Transverse colon (tissue), 4 donors: Measurements from ENCODE around the gene PAPOLG. TPM values are rescaled to one million over a fixed set of nuclear protein-coding genes. Genes with fewer than 3 reads are reported as not detected.

Experiments used
- DNase-seq: peaks from one replicate; pipeline ENCODE4 v3.0.0-alpha.2; 2019
- H3K27ac ChIP-seq, 4 donors: fragments of 200-600 bp; sonication (generic); 2 replicates each; pipeline ENCODE4 v1.5.1; 2016 to 2018; ENCODE audit warnings: inconsistent platforms in 4 of 4
- H3K27me3 ChIP-seq: fragments of 200-600 bp; sonication (generic); 2 replicates; pipeline ENCODE4 v1.5.1; 2017; ENCODE audit warnings: inconsistent platforms
- H3K36me3 ChIP-seq, 4 donors: fragments of 200-600 bp; sonication (generic); 2 replicates each; pipeline ENCODE4 v1.5.1; 2017 to 2019; ENCODE audit warnings: inconsistent platforms in 4 of 4
- H3K4me1 ChIP-seq, 4 donors: fragments of 200-600 bp; sonication (generic); 2 replicates each; pipeline ENCODE4 v1.5.1; 2017 to 2020; ENCODE audit warnings: inconsistent platforms in 4 of 4
- H3K4me3 ChIP-seq, 4 donors: fragments of 200-600 bp; sonication (generic); 1 replicate in 1 of 4; 2 replicates in 3 of 4; pipeline versions ENCODE4 v1.5.1 to v1.6.1; 2017 to 2019; ENCODE audit warnings: inconsistent platforms in 4 of 4
- H3K9me3 ChIP-seq, 2 donors: fragments of 200-600 bp; sonication (generic); 2 replicates each; pipeline ENCODE4 v1.5.1; 2017 to 2019; ENCODE audit warnings: inconsistent platforms in 2 of 2
- EP300 ChIP-seq: sonication (generic); formaldehyde crosslinking; IDR thresholded peaks from one replicate; pipeline ENCODE4 v1.6.1; 2017; ENCODE audit warnings: antibody characterized with exemption, low read depth
- POLR2A ChIP-seq: fragments of 450-650 bp; IDR thresholded peaks from one replicate; pipeline ENCODE4 v1.6.1; 2016; ENCODE audit warnings: antibody characterized with exemption, mild to moderate bottlenecking, moderate library complexity
- POLR2AphosphoS5 ChIP-seq, 3 donors: sonication (generic); formaldehyde crosslinking; IDR thresholded peaks; one replicate each; pipeline ENCODE4 v1.6.1; 2016; ENCODE audit warnings: antibody characterized with exemption in 3 of 3
- WGBS, 2 donors: methylation state at CpG; one replicate each; pipeline ENCODE4 v1.1.5; 2018; ENCODE audit warnings: low coverage in 1 of 2; 5-methylcytosine and 5-hydroxymethylcytosine counted together
- in situ Hi-C, 4 donors: fragments of 200-750 bp; cut with MboI; loops; one replicate each; pipeline versions ENCODE4 v1.15.0 to v1.15.1; 2017; ENCODE audit warnings: low sequenced_read_pairs in 3 of 4, low pct_ligation_motif_present in 1 of 4, low pct_unique_long_range_greater_than_20kb in 1 of 4
- intact Hi-C: fragments of 100-400 bp; cut with DNase I; formaldehyde crosslinking; loops from one replicate; pipeline ENCODE4 v1.15.1; 2023; ENCODE audit warnings: low total_unique reads
- total RNA-seq, 4 donors: library from RNA; depleted of rRNA; stranded (reverse); fragments of >200 nt; gene quantifications; one replicate each; pipeline ENCODE4 v1.1.0, GENCODE V29; 2016
- TF ChIP-seq, protein P1 (sequence below), 5 experiments: fragments of 200-600 bp in 3 of 5; fragments of 450-650 bp in 2 of 5; sonication (generic) in 3 of 5; IDR thresholded peaks; 1 replicate in 2 of 5; 2 replicates in 3 of 5; pipeline ENCODE4 v1.5.1; 2016 to 2017; ENCODE audit warnings: antibody characterized with exemption in 5 of 5, inconsistent platforms in 3 of 5, mild to moderate bottlenecking in 2 of 5, moderate library complexity in 1 of 5

Gene PAPOLG
- total RNA-seq, 4 donors from 2014 or later: 6.0 to 16.5 (median 12.2) TPM

- TF ChIP-seq POLR2AphosphoS5 (IDR thresholded peaks at IDR 0.05): no peak
- no peak for TF ChIP-seq POLR2A
- TF ChIP-seq EP300: no peak
- TF ChIP-seq, protein P1, sequence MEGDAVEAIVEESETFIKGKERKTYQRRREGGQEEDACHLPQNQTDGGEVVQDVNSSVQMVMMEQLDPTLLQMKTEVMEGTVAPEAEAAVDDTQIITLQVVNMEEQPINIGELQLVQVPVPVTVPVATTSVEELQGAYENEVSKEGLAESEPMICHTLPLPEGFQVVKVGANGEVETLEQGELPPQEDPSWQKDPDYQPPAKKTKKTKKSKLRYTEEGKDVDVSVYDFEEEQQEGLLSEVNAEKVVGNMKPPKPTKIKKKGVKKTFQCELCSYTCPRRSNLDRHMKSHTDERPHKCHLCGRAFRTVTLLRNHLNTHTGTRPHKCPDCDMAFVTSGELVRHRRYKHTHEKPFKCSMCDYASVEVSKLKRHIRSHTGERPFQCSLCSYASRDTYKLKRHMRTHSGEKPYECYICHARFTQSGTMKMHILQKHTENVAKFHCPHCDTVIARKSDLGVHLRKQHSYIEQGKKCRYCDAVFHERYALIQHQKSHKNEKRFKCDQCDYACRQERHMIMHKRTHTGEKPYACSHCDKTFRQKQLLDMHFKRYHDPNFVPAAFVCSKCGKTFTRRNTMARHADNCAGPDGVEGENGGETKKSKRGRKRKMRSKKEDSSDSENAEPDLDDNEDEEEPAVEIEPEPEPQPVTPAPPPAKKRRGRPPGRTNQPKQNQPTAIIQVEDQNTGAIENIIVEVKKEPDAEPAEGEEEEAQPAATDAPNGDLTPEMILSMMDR (IDR thresholded peaks at IDR 0.05): no peak
- no peak for DNase-seq
- no peaks in the 10 kb centered on the region for H3K27me3 ChIP-seq
- H3K4me3 ChIP-seq: no peak overlapping the region
- H3K4me1 ChIP-seq: no peaks in the 10 kb centered on the region
- in situ Hi-C loops (loop anchor here in 2 of 4 donors (10.0 kb wide), 1 partner anchor 198 kb away; no protein-coding TSS in a partner anchor), intact Hi-C loops (no loop called here)
- peak overlapping the region in 2 of 4 donors; percentile 29 to 59 for H3K27ac ChIP-seq
- no peaks in the 10 kb centered on the region for H3K9me3 ChIP-seq
- peaks cover 0 to 57% (median 15%) of the 10 kb centered on the region in 4 donors for H3K36me3 ChIP-seq
- 74 to 81% methylated on average over 5 to 6 of the region's 6 CpGs for WGBS, 2 donors
Observed at GRCh38 chr2:60796573-60797509, 40.8 kb downstream of the PAPOLG start.

DNA sequence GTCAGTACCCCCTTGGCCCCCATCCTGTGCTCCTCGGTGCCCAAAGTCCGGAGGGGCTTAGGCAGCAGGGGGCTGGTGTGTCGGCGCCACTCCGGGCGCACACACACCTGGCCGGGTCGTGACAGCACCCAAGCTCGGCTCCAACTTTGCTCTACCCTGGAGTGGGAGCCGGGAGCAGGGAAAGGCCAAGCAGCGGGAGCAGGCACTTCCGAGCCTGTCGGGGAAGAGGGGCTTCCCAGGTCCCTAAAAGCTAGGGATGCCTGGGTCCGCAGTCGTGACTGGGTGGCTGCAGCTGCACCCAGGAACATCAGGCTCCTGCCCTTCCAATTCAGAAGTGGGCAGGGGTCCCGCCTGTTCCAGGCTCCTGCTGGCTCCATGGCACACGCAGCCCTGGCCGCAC lies 48.4 kb downstream of the PAPOLG start:
- no peaks in the 10 kb centered on the region for H3K27me3 ChIP-seq
- 96% methylated on average over 17 of the region's 18 CpGs; no CpG with 5 or more reads in 1 of the 2 donors for WGBS, 2 donors
- TF ChIP-seq EP300: no peak
- TF ChIP-seq, protein P1 (IDR thresholded peaks at IDR 0.05): no peak
- TF ChIP-seq POLR2AphosphoS5 (IDR thresholded peaks at IDR 0.05): no peak
- TF ChIP-seq POLR2A: no peak
- H3K27ac ChIP-seq: no peak overlapping the region
- peaks cover 0 to 5% (median 2%) of the 10 kb centered on the region in 4 donors for H3K36me3 ChIP-seq
- no peak for DNase-seq
- H3K9me3 ChIP-seq: no peaks in the 10 kb centered on the region
- H3K4me3 ChIP-seq: no peak overlapping the region
- intact Hi-C loops: no loop called here
- in situ Hi-C loops: loop anchor here in 2 of 4 donors (10.0 kb wide), 1 partner anchor 190 kb away; no protein-coding TSS in a partner anchor
- H3K4me1 ChIP-seq: no peaks in the 10 kb centered on the region

GRCh38 chr2:60806595-60806987 lies 50.5 kb downstream of the PAPOLG start:
- Histone ChIP-seq H3K36me3 (no peaks in the 10 kb centered on the region), H3K4me1 (no peaks in the 10 kb centered on the region), H3K4me3 (no peak overlapping the region), H3K9me3 (no peaks in the 10 kb centered on the region), H3K27ac (no peak overlapping the region), H3K27me3 (no peaks in the 10 kb centered on the region)
- no peak for DNase-seq
- TF ChIP-seq POLR2AphosphoS5 (IDR thresholded peaks at IDR 0.05): no peak
- TF ChIP-seq, protein P1 (IDR thresholded peaks at IDR 0.05): no peak
- TF ChIP-seq POLR2A: no peak
- no peak for TF ChIP-seq EP300
- in situ Hi-C loops: loop anchor here in 2 of 4 donors (10.0 kb wide), 1 partner anchor 188 kb away; no protein-coding TSS in a partner anchor
- 90 to 94% methylated on average over 3 to 7 of the region's 7 CpGs for WGBS, 2 donors
- intact Hi-C loops: no loop called here

GRCh38 chr2:60806988-60807681 lies 51.1 kb downstream of the PAPOLG start:
- DNase-seq: no peak
- Histone ChIP-seq H3K9me3 (no peaks in the 10 kb centered on the region), H3K4me1 (no peaks in the 10 kb centered on the region), H3K4me3 (no peak overlapping the region), H3K36me3 (no peaks in the 10 kb centered on the region), H3K27me3 (no peaks in the 10 kb centered on the region), H3K27ac (no peak overlapping the region)
- in situ Hi-C loops: loop anchor here in 2 of 4 donors (10.0 kb wide), 1 partner anchor 188 kb away; no protein-coding TSS in a partner anchor
- intact Hi-C loops: no loop called here
- WGBS, 2 donors: 20 to 56% methylated on average over 1 to 6 of the region's 6 CpGs
- TF ChIP-seq POLR2AphosphoS5 (IDR thresholded peaks at IDR 0.05) (no peak), EP300 (no peak), POLR2A (no peak)
- TF ChIP-seq, protein P1 (IDR thresholded peaks at IDR 0.05): no peak
